T-helper 9 cell (primary cell): Measurements from ENCODE around the gene TXNRD2.
A peak's percentile ranks its signal among the peaks of the same experiment; 100 is the strongest.

Source experiments
- DNase-seq: peaks from one replicate; pipeline ENCODE4 v3.0.0-alpha.2; 2020

Gene TXNRD2

GRCh38 chr22:19979712-19980493, 38.3 kb upstream of the TXNRD2 start:
- DNase-seq, result no peak

DNA sequence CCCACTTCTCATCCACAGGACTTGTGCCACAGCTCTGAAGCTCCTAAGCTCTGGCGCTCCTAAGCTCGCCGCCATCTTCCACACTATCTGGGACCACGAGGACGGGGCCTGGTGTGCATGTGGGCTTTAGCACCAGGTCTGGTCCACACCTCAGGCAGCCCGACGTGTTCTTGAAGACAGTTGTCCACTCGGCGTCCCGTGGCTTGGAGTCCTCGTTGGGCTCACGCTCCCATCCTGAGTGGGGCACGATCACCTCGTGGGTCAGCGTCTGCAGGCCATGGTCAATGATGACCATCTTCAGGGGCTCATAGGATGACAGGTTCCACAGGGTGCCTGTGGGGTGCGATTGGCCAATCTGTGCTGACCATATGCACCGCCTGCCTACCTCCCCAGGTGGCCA, 37.1 kb upstream of the TXNRD2 start:
- no peak for DNase-seq

GRCh38 chr22:19977296-19978243, 36.0 kb upstream of the TXNRD2 start:
- no peak for DNase-seq

GRCh38 chr22:19976671-19977070, 35.1 kb upstream of the TXNRD2 start:
- DNase-seq, result no peak

DNA sequence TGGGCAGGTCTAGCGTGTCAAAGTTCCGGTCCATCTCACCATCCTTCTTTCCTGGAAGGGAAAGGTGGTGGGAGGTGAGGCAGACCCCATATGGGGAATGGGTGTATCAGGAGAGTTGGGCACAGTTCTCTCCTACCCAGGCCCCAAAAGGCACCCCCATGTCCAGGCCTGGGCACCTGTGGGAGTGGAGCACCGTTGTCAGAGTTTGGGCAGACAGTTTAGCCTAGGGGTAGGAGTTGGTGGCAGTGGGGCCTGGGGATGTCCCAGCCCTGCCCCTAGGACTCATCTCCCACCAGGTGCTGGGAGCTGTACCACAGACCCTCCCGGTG, 34.1 kb upstream of the TXNRD2 start:
- no peak for DNase-seq

DNA sequence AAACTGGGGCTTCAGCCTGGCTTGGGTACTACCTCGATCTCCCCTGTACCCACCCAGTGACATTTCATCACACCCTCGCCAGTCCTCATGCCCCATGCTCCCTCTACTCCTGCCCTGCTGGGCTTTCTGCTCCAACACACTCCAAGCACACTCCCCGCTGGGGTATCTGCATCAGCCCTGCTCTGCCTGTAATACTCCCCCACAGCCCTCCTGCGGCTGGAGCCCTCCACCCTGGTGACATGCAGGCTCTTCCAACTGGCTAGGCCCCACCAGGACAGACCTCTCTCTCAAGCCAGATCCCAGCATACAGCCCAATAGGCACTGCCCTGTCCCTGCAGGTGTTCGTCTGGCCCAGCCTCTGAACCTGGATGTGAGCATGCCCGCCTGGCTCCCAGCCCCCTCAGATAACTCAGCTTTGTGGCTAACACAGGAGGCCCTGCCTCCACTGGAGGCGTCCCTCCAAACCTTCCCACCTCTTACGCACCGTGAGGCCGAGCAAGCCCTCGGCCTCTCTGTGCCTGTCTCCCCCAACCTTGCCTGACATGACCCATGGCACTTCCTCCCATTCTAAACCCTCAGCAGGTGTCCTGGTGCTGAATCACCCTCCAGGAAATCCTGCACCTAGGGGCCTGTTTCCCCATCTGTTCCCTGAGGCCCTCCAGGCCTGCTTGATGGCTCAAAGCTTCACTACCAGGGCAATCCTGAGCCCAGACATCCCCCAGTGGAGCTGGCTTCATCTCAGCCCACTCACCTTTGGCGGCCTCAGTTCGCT, 33.5 kb upstream of the TXNRD2 start:
- no peak for DNase-seq

- no peak for DNase-seq
Measured at GRCh38 chr22:19974268-19974861, 32.7 kb upstream of the TXNRD2 start.

DNA sequence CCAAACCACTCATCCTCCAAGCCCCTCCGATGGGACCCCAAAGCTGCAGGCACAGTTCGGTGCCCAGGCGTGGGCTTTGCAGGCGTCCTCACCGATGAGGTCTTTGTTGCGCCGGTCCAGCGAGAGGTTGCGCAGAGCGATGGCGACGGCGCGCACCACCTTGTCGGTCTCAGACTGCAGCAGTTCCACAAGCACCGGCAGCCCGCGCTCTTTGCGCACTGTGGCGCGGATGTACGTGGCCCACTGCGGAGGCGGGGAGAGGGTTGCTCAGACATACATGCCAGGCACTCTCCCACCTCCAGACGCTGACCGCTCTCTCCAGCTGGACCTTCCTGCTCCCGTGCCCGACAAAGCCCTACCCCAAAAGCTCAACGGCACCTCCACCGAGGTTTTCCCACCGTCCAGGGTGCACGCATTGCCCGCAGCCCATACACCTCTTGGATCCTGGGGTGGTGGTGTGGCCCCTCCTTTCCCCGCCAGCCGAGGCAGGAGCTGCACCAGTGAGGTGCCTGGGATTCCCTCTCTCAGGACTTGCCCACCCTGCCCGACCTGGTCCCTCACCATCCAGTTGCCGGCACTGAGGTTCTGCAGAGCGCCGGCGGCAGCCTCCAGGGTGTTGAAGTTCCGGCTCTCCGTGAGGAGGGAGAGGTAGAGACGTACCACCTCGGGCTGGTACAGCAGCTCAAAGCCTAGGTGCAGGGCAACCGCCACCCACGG, 32.1 kb upstream of the TXNRD2 start:
- DNase-seq, result no peak

DNA sequence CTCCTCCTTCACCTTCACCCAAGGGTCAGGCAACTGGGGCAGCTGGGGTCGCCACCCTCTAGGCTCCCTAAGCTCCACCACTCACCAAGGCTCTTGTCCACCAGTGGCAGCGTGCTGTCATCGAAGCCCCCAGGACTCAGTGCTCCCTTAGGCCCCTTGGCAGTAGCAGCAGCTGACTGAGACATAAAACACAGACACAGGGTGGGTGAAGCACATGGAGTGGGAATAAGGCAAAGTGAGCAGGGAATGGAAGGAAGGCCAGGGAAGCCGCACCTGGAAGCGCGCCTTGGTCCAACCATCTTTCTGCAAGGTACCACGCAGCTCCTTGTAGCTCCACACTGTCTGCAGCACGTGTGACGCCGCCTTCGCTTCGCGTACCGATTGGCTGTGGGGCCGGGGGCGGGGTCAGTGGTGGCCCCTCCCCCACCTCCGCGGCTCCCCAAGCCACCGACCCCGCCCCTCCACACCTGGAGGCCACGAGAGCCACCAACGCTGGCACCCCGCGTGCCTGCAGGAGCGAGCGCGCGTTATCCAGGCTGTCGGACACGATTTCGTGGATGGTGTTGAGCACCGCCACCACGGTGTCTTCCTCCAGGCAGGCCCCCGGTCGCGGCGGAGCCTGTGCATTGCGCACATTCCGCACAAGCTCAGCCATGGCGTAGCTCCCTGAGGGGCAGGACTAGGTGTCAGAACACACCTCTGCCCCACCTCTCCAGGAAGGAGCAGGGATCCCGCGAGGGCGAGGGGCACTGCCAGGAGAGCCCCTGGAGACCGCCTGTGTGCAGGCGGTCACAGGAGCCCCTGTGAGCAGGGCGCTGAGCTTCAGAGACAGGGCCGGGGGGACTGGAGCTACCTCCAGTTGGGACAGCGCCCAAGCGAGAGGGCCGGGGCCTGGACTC, 31.3 kb upstream of the TXNRD2 start:
- DNase-seq, result no peak

DNA sequence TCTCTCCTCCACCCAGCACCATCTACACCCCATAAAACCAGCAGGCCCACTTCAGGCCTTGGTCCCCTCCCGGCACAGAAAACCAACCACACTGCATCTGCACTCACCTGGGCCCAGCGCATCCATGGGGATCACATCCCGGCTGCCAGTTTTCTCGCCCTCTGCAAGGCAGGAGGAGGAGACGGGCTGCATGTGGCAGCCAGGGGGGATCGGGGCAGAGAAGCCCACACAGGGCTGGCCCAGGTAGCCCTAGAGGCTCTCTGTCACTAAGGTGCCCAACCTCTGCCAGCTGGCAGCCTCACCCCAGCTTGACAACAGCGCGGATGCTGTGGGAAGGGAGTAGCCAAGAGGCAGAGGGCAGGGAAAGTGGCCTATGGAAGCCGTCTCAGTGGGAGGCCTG, 30.6 kb upstream of the TXNRD2 start:
- DNase-seq, result no peak

DNA sequence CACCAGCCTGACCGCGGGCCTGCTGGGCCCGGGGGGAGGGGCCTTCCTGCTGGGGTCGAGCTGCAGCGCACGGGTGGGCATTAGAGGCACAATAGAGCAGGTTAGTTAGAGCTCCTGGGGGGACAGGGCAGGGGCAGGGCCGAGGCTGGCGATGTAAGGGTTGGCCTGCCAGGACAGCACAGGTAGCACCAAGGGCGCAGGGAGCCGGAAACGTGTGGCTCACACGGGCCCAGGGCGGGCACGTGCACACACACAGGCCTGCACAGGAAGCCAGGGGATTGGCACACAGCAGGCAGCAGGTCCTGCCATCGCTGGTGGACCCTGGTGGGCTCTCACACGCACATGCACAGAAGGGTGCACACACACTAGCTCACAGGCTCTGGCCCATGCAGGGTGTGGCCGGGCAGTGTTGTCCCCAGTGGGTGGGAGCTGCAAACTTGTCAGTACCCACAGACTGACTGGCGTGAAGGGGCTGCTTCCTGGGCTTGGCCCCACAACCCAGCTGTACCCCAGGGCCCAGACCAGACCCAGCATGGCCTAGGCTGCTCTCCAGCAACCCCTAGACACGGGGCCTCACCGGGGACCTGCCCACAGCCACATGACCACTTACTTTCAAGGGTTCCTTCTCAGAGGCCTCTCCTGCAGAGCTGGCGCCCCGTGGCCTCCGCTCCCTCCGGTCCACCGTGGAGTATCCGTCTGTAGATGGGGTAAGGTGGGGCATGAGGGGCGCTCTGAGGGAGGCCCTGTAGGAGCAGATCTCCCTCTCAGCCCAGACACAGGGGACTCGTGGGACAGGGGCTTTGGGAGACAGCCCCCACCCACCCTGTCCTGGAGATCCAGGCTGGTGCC, 29.9 kb upstream of the TXNRD2 start:
- no peak for DNase-seq

DNA sequence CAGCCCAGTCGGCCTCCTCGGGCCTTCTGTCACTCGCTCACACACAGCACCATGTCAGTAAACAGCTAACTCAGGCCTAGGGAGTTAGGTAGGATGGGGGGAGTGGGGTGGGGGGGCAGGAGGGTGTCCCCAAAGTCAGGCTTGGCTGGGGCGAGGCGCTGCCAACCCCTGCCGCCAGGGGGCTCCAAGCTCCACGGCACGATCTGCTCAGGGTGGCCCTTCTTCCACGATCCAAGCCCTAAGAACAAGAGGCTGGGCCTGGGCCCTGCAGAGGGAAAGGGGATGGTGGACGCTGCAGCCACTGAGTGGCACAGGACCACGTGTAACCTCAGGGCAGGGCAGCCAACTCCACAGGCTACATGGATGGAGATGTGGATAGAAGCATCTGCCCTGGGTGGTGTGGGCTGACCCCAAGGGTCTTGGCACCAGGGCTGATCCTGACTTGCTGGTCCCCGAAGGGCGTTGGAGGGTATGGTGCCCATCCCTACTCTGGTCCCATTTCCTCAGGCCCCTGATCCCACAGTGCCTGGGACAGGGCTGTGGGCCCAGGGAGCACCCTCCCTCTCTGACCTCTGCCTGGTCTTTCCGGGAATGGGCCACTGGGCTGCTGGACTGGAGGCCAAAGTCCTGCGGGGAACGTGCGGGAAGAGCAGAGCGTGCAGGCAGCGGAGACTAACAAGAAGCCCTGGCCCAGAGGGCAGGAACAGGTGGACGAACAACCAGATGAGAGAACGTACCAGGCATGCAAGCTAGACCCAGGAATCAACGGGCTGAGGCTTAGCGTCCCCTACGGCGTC, 29.1 kb upstream of the TXNRD2 start:
- DNase-seq, result peak; percentile 78

DNA sequence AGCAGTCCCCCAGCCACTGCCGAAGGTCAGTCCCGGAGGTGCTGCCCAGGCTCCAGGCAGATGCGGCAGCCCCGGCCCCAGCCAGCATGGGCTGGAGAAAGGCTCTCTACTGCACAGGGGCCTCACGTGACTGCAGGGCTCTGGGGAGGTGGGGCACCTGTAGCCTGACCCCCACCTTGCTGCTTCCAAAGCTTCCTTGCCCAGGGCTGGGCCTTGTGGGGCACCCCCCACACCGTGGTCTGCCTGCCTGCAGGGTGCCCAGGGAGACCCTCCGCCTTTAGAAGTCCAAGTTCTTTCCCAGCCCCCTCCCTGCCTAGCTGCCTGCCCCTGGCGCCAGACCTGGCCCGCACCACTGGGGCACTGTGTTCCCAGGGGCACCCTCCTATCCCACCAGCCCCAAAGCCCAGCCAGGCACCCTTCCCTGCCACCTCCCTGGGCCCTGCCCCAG, 28.4 kb upstream of the TXNRD2 start:
- no peak for DNase-seq

- no peak for DNase-seq
Measured at GRCh38 chr22:19969141-19969928, 27.7 kb upstream of the TXNRD2 start.

- no peak for DNase-seq
Measured at GRCh38 chr22:19968450-19968891, 26.9 kb upstream of the TXNRD2 start.

DNA sequence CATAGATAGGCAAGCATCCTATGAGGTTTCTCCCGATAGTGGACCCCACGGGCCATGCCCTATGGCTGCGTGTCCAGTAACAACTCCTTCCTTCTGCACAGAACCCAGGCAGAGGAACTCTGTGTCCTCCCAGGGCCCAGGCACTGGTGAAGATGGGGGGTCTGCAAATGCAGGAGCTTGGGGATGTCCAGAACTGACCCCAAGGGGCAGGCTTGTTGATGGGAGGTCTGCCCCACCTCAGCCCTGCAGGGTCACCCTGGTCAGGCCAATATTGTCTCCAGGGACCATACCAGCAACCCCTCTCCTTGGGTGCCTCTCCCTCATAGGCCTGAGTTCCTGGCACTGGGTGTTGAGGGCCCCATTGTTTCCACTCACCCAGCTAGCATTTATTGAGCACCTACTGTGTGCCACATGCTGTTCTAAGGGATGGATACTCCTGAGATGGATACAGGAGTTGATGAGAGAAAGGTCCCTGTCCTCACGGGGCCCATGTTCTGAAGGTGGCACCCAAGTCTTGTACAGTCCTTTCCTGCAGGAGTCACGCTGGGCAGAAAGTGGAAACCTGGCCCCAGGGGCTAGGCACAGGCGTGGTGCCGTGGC, 26.3 kb upstream of the TXNRD2 start:
- no peak for DNase-seq

DNA sequence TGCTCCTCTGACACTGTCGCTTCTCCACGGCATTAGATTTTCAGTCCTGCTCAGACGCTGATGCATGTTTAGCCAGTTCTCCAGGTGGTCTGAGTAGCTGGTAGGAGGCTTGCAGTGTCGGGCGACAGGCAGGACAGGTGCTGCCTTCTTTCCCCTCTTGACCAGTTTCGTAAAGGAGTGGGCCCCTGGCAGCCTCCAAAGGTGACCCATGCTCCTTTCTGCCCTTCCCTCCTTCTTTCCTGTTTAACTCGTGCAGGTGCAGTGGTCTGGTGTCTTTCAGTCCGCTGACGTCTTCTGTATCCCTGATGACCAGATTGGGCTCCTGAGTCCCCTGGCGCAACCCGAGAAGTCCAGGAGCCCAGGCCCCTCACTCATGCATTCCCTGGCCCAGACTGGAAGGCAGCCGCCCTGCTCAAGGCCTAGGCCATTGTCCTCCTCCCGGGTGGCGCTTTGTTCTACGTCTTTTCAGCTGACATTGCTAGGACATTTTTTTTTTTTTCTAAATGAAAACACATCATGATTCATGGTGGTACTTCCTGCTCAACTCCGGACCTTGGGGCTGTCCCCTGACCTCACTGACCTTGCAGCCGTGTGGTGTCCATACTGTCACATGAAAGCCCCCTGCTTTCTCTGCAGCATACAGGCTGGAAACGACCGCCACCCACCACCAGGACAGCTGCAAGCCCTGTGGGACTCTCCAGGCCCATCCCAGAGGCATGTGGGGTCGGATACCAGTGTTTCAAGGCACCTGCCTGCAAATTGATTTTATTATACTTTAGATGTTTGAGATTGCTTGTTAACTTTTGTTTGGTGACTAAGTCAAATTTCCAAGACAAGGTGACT, 25.5 kb upstream of the TXNRD2 start:
- DNase-seq, result no peak
